Inflammatory macrophage treated with lipopolysaccharide for 1 hour (primary cell): ENCODE data around the gene RBM25.

Source experiments
- DNase-seq, 2 donors: peaks; one replicate each; pipeline ENCODE4 v3.0.0-alpha.2; 2020 to 2022

RBM25 gene

GRCh38 chr14:73172500-73172899, 114.2 kb downstream of the RBM25 start:
- no peak for DNase-seq

- peak; percentile 22 to 56 for DNase-seq
Observed at GRCh38 chr14:73173092-73173735, 114.9 kb downstream of the RBM25 start.
